ENCODE data around the gene FAM168A.

- TF ChIP-seq CTCF (IDR thresholded peaks at IDR 0.05) (no peak), POLR2A (IDR thresholded peaks at IDR 0.05) (no peak)
Observed at GRCh38 chr11:73429121-73429750, 168.7 kb downstream of the FAM168A start.

Measured in Peyer's patch (tissue), 4 donors.